Melanocyte of skin (primary cell): Measurements from ENCODE around the gene CEP97. TPM values are rescaled to one million over a fixed set of nuclear protein-coding genes. Genes with fewer than 3 reads are reported as not detected.

Experiments used
- total RNA-seq, 2 donors: library from RNA; depleted of rRNA; stranded (reverse); fragments of >200 nt; gene quantifications; 2 replicates each; pipeline ENCODE4 v1.2.3, GENCODE V29; 2012

CEP97 gene, protein sequence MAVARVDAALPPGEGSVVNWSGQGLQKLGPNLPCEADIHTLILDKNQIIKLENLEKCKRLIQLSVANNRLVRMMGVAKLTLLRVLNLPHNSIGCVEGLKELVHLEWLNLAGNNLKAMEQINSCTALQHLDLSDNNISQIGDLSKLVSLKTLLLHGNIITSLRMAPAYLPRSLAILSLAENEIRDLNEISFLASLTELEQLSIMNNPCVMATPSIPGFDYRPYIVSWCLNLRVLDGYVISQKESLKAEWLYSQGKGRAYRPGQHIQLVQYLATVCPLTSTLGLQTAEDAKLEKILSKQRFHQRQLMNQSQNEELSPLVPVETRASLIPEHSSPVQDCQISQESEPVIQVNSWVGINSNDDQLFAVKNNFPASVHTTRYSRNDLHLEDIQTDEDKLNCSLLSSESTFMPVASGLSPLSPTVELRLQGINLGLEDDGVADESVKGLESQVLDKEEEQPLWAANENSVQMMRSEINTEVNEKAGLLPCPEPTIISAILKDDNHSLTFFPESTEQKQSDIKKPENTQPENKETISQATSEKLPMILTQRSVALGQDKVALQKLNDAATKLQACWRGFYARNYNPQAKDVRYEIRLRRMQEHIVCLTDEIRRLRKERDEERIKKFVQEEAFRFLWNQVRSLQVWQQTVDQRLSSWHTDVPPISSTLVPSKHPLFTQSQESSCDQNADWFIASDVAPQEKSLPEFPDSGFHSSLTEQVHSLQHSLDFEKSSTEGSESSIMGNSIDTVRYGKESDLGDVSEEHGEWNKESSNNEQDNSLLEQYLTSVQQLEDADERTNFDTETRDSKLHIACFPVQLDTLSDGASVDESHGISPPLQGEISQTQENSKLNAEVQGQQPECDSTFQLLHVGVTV
- 10 to 100 TPM; 27.3 to 29.3 TPM for total RNA-seq

GRCh38 chr3:101724329-101725193 is at the start of gene CEP97:
Gene CEP97 (plus strand): TSS chr3:101724614. CDS start chr3:101724677, 63 bp downstream.

GRCh38 chr3:101676765-101677435 is 47.5 kb upstream of the CEP97 start, which contains the start of gene ZBTB11:
Gene ZBTB11 (minus strand): TSS chr3:101677132. CDS start chr3:101676914, 218 bp downstream.

DNA sequence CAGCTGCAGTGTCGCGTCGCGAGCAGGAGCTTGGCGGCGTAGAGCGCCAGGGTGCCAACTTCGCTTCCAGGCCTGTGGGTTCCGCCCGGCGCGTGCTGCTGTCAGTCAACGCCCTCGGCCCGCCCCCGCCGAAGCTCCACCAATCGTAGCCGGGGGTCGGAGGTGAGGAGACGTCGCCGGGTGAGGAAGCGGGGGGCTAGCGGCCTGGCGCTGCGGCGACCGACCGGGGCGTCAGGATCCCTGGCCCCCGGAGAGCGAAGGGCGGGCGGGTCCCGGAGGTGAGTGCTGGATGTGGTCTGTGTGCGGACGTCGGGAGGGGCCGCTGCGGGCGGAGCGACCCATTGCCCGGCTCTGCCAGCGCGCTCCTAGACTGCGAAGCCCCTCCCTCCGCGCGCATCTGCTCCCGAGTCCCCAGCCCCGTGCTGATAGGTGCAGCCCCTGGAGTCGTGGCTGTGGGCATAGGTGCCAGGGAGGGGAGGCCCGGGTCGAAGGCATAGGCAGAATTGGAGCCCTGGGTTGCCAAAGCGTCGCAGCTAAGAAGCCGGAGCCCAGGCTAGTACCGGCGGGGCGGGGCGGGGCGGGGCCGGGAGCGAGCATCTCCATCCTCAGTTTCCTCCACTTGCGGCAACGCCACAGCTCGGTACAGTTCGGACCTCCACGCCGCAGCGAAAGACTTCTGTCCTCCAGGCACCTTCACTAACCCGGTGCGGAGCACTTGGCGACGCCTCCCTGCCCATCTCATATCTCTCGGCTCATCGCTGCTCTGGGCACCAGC is 54.8 kb downstream of the CEP97 start, which contains the start of gene NXPE3:
Gene NXPE3 (plus strand): TSS at position 165 of the 775 bp plus-strand sequence. CDS start 6,386 bp downstream, outside the sequence.

Other genes with a start within 250 kb of the CEP97 start
- 10 to 100 TPM in 1 of 2 donors, 1 to 10 TPM in 1; 8.3 to 11.7 TPM for gene SENP7, start 211.4 kb upstream of the CEP97 start, total RNA-seq
- gene TRMT10C, start 162.7 kb upstream of the CEP97 start, total RNA-seq = 10 to 100 TPM; 36.5 to 52.3 TPM
- 10 to 100 TPM; 59.9 to 65.6 TPM for gene PCNP, start 150.4 kb upstream of the CEP97 start, total RNA-seq
- gene ZBTB11, start 47.5 kb upstream of the CEP97 start, total RNA-seq = 10 to 100 TPM; 25.5 to 29.6 TPM
- gene RPL24, start 37.9 kb upstream of the CEP97 start, total RNA-seq = 1,000 to 10,000 TPM in 1 of 2 donors, 100 to 1,000 TPM in 1; 588 to 1,284 TPM
- gene NXPE3, start 54.6 kb downstream of the CEP97 start, total RNA-seq = 10 to 100 TPM in 1 of 2 donors, 1 to 10 TPM in 1; 9.6 to 15.7 TPM
- 100 to 1,000 TPM; 147 to 211 TPM for gene NFKBIZ, start 124.9 kb downstream of the CEP97 start, total RNA-seq